T47D (cell line): ENCODE measurements around the gene LRWD1.
"Not testable (repeated sequence)": the region's sequence is repeated elsewhere in the genome, so short reads cannot be mapped to it uniquely, and the experiment has no call there.

Experiments used
- DNase-seq, 2 experiments: peaks; one replicate each; pipeline versions ENCODE4 v3.0.0 to v3.0.0-alpha.2; 2011 to 2012; ENCODE audit warnings: low read depth in 1 of 2, low spot score in 1 of 2
- JUND ChIP-seq: IDR thresholded peaks from 2 replicates; pipeline ENCODE4 v1.6.1; 2012; ENCODE audit warnings: low read depth
- in situ Hi-C: cut with HindIII; loops from 2 replicates; pipeline ENCODE4 v1.10.0; 2016; ENCODE audit warnings: low sequenced_read_pairs, low pct_unique_long_range_greater_than_20kb

LRWD1 gene

GRCh38 chr7:102467581-102468477 lies 3.0 kb downstream of the LRWD1 start:
- no peak for DNase-seq
- TF ChIP-seq JUND: no peak
- in situ Hi-C loops: no loop called here

- TF ChIP-seq JUND: no peak
- DNase-seq: no peak
- in situ Hi-C loops: no loop called here
Observed at GRCh38 chr7:102468478-102469350, 3.9 kb downstream of the LRWD1 start.

- DNase-seq: no peak
- in situ Hi-C loops: no loop called here
- no peak for TF ChIP-seq JUND
Observed at GRCh38 chr7:102469351-102469971, 4.7 kb downstream of the LRWD1 start.

GRCh38 chr7:102469972-102470825 lies 5.4 kb downstream of the LRWD1 start:
- TF ChIP-seq JUND: no peak
- in situ Hi-C loops: no loop called here
- no peak for DNase-seq

GRCh38 chr7:102471791-102472125 lies 7.0 kb downstream of the LRWD1 start:
- DNase-seq: no peak
- in situ Hi-C loops: no loop called here
- no peak for TF ChIP-seq JUND

- no peak for DNase-seq
- in situ Hi-C loops: no loop called here
- no peak for TF ChIP-seq JUND
Observed at GRCh38 chr7:102472126-102473041, 7.6 kb downstream of the LRWD1 start.

- no peak for DNase-seq
- in situ Hi-C loops: no loop called here
- TF ChIP-seq JUND: no peak
Observed at GRCh38 chr7:102473271-102473991, 8.6 kb downstream of the LRWD1 start.

- DNase-seq, in situ Hi-C loops: not testable (repeated sequence)
Observed at GRCh38 chr7:102474116-102474515, 9.3 kb downstream of the LRWD1 start.

- DNase-seq, in situ Hi-C loops: not testable (repeated sequence)
Observed at GRCh38 chr7:102474736-102475435, 10.1 kb downstream of the LRWD1 start.

- peak in 1 of 2 experiments; percentile 89 for DNase-seq
- in situ Hi-C loops: not testable (repeated sequence)
Observed at GRCh38 chr7:102478314-102479208, 13.8 kb downstream of the LRWD1 start, which contains the start of gene POLR2J. Gene POLR2J, minus strand, starts transcription at chr7:102478922. Its CDS starts 62 bp downstream, at chr7:102478860.

- DNase-seq, in situ Hi-C loops: not testable (repeated sequence)
Observed at GRCh38 chr7:102479209-102479584, 14.4 kb downstream of the LRWD1 start.

- DNase-seq, in situ Hi-C loops: not testable (repeated sequence)
Observed at GRCh38 chr7:102479982-102480637, 15.3 kb downstream of the LRWD1 start.

- in situ Hi-C loops, DNase-seq: not testable (repeated sequence)
Observed at GRCh38 chr7:102481962-102482361, 17.2 kb downstream of the LRWD1 start.
